ENCODE data around the gene PDE10A. TPM values are rescaled to one million over a fixed set of nuclear protein-coding genes. Genes with fewer than 3 reads are reported as not detected.
"Not testable (repeated sequence)": the region's sequence is repeated elsewhere in the genome, so short reads cannot be mapped to it uniquely, and the experiment has no call there.

Gene PDE10A
- total and polyA plus RNA-seq, 12 donors: 6.8 to 20.4 (median 14.2) TPM

DNA sequence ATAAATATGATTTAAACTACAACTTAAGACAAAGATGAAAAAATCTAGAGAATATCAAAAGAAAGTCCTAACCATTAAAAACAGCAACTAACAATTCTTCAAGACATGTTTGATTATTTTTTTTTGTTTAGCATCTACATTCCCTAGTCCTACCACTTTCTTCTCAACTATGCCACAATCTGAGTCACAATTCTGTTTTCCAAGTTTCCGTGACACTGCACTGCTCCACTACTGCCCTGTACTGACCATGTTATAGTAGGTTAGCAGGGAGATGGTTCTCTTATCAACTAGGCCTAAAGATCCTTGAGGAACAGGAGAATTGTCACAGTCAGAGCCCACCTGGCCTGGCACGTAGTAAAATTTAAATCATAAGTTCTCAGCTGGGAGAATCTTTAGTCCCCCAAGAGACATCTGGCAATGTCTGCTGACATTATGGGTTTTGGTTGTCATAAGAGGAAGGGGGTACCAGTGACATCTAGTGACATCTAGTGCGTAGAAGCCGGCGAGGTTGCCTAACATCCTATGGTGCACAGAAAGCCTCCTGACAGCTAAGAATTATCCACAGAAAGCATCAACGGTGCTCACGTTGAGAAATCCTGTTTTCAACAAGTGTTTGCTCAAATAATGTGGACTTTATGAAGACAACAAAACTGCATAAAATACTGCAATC lies 100.5 kb downstream of the PDE10A start:
- no peaks in the 10 kb centered on the region for H3K4me1 ChIP-seq
- H3K9me3 ChIP-seq: peaks cover 0 to 29% (median 0%) of the 10 kb centered on the region in 11 donors
- H3K36me3 ChIP-seq: no peaks in the 10 kb centered on the region
- no peaks in the 10 kb centered on the region for H3K27me3 ChIP-seq
- WGBS, 2 donors: 77 to 80% methylated on average over 7 of the region's 7 CpGs
- ATAC-seq (no peak), DNase-seq (no peak)
- no peak overlapping the region for H3K4me3 ChIP-seq
- TF ChIP-seq, protein P1, sequence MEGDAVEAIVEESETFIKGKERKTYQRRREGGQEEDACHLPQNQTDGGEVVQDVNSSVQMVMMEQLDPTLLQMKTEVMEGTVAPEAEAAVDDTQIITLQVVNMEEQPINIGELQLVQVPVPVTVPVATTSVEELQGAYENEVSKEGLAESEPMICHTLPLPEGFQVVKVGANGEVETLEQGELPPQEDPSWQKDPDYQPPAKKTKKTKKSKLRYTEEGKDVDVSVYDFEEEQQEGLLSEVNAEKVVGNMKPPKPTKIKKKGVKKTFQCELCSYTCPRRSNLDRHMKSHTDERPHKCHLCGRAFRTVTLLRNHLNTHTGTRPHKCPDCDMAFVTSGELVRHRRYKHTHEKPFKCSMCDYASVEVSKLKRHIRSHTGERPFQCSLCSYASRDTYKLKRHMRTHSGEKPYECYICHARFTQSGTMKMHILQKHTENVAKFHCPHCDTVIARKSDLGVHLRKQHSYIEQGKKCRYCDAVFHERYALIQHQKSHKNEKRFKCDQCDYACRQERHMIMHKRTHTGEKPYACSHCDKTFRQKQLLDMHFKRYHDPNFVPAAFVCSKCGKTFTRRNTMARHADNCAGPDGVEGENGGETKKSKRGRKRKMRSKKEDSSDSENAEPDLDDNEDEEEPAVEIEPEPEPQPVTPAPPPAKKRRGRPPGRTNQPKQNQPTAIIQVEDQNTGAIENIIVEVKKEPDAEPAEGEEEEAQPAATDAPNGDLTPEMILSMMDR (IDR thresholded peaks at IDR 0.05): no peak
- H3K27ac ChIP-seq: no peak overlapping the region
- intact Hi-C loops (cut with DNase I): no loop called here

DNA sequence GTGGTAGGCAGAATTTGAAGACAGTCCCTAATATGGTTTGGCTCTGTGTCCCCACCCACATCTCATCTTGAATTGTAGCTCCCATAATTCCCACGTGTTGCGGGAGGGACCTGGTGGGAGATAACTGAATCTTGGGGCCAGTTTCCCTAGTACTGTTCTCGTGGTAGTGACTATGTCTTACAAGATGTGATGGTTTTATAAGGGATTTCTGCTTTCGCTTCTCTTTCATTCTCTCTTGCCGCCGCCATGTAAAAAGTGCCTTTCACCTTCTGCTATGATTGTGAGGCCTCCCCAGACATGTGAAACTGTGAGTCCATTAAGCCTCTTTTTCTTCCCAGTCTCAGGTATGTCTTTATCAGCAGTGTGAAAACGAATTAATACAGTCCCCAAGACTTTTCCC lies 103.4 kb downstream of the PDE10A start:
- no peak for ATAC-seq
- Histone ChIP-seq H3K27me3 (no peaks in the 10 kb centered on the region), H3K4me3 (no peak overlapping the region), H3K4me1 (peaks cover 0 to 16% (median 9%) of the 10 kb centered on the region in 9 donors), H3K27ac (no peak overlapping the region), H3K36me3 (no peaks in the 10 kb centered on the region), H3K9me3 (peaks cover 0 to 16% (median 0%) of the 10 kb centered on the region in 11 donors)
- TF ChIP-seq, protein P1 (IDR thresholded peaks at IDR 0.05): no peak
- WGBS, 2 donors: 98 to 99% methylated on average over 7 of the region's 7 CpGs
- intact Hi-C loops (cut with DNase I): loop anchor here in 1 of 10 donors (10.0 kb wide), 1 partner anchor 105 kb away; the partner anchor contains the start of gene PDE10A
- no peak for DNase-seq

DNA sequence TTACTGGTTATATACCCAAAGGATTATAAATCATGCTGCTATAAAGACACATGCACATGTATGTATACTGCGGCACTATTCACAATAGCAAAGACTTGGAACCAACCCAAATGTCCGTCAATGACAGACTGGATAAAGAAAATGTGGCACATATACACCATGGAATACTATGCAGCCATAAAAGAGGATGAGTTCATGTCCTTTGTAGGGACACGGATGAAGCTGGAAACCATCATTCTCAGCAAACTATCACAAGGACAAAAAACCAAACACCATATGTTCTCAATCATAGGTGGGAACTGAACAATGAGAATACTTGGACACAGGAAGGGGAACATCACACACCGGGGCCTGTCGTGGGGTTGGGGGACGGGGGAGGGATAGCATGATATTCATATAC lies 104.9 kb downstream of the PDE10A start:
- not testable (repeated sequence) for H3K27ac ChIP-seq, DNase-seq, H3K36me3 ChIP-seq, ATAC-seq, H3K27me3 ChIP-seq, H3K4me3 ChIP-seq
- intact Hi-C loops (cut with DNase I): loop anchor here in 1 of 10 donors (10.0 kb wide), 1 partner anchor 107 kb away; the partner anchor contains the start of gene PDE10A
- WGBS, 2 donors: 96% methylated on average over 6 of the region's 6 CpGs
- Histone ChIP-seq H3K4me1 (peaks cover 0 to 16% (median 9%) of the 10 kb centered on the region in 9 donors), H3K9me3 (peaks cover 0 to 18% (median 0%) of the 10 kb centered on the region in 11 donors)

DNA sequence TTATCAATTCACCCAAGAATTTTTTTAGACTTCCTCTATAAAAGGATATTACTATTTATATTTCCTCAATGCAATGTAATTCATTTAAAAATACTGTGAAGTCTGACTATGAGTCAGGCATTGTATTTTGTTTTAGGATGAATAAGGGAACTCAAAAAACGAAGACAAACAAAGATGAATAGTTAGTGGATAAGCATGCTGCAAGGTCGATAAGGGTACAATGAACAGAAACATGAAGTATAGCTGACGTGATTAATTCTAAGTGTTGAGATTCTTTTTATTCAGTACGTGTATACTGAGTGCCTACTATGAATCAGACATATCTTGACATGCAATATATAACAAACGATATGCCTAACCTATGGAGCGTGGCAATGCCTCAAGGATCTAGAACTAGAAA lies 105.4 kb downstream of the PDE10A start:
- Histone ChIP-seq H3K36me3 (no peaks in the 10 kb centered on the region), H3K9me3 (peaks cover 0 to 18% (median 0%) of the 10 kb centered on the region in 11 donors), H3K4me3 (no peak overlapping the region), H3K4me1 (peaks cover 0 to 16% (median 9%) of the 10 kb centered on the region in 9 donors), H3K27me3 (no peaks in the 10 kb centered on the region), H3K27ac (no peak overlapping the region)
- no peak for ATAC-seq
- DNase-seq: no peak
- WGBS, 2 donors: 90 to 92% methylated on average over 6 of the region's 6 CpGs
- TF ChIP-seq, protein P1 (IDR thresholded peaks at IDR 0.05): no peak
- intact Hi-C loops (cut with DNase I): loop anchor here in 1 of 10 donors (10.0 kb wide), 1 partner anchor 107 kb away; the partner anchor contains the start of gene PDE10A
